ENCODE results near the gene CHMP4A.

GRCh38 chr14:24179961-24180796 lies 33.1 kb downstream of the CHMP4A start:
- TF ChIP-seq CTCF (IDR thresholded peaks at IDR 0.05; ENCODE audit: insufficient read depth, low read depth, low read length) (no peak), EZH2 (IDR thresholded peaks at IDR 0.05; ENCODE audit: insufficient read depth, low read length) (no peak)

Measured in astrocyte (in vitro differentiated cells and primary cell).